WTC11 (cell line): ENCODE measurements around the gene AREL1. TPM values are rescaled to one million over a fixed set of nuclear protein-coding genes. Genes with fewer than 3 reads are reported as not detected.

Source experiments
- ATAC-seq: fragments of 200-7000 bp; cut with Tn5 transposase; 2 replicates; pipeline ENCODE4 v1.10.0; 2021; ENCODE audit warnings: mild to moderate bottlenecking, moderate library complexity
- CTCF ChIA-PET: fragments of 300-600 bp; sonication (Branson Sonifier 250); formaldehyde crosslinking; loops from one replicate; lab custom pipeline; 2021; ENCODE audit warnings: antibody characterized with exemption; lab: Charles Lee
- POLR2A ChIA-PET: fragments of 350-600 bp; sonication (Branson Sonifier 250); formaldehyde crosslinking; loops from one replicate; lab custom pipeline; 2021; ENCODE audit warnings: antibody characterized with exemption; lab: Charles Lee
- DNase-seq: peaks from one replicate; pipeline ENCODE4 v3.0.0; 2021; ENCODE audit warnings: low spot score
- H3K27ac Mint-ChIP-seq: 2 replicates; pipeline ENCODE4 v1.8.0; 2021; ENCODE audit warnings: mixed read lengths
- H3K27me3 Mint-ChIP-seq: 2 replicates; pipeline ENCODE4 v1.8.0; 2021; ENCODE audit warnings: low read depth, mild to moderate bottlenecking, moderate library complexity, mixed read lengths
- H3K36me3 Mint-ChIP-seq: 2 replicates; pipeline ENCODE4 v1.8.0; 2021; ENCODE audit warnings: mixed read lengths
- H3K4me1 Mint-ChIP-seq: 2 replicates; pipeline ENCODE4 v1.8.0; 2022; ENCODE audit warnings: mixed read lengths
- H3K4me3 Mint-ChIP-seq: 2 replicates; pipeline ENCODE4 v1.8.0; 2021; ENCODE audit warnings: mild to moderate bottlenecking, moderate library complexity, mixed read lengths
- H3K9me3 Mint-ChIP-seq: 2 replicates; pipeline ENCODE4 v1.8.0; 2021; ENCODE audit warnings: mixed read lengths
- ARID4B ChIP-seq: sonication (generic); formaldehyde crosslinking; IDR thresholded peaks from 2 replicates; pipeline ENCODE4 v1.8.0; 2023; ENCODE audit warnings: missing genetic modification reagents, mild to moderate bottlenecking, borderline replicate concordance
- ATF1 ChIP-seq: sonication (generic); formaldehyde crosslinking; IDR thresholded peaks from 2 replicates; pipeline ENCODE4 v1.8.1; 2023; ENCODE audit warnings: mild to moderate bottlenecking, moderate library complexity, missing genetic modification reagents
- CREB1 ChIP-seq: sonication (generic); formaldehyde crosslinking; IDR thresholded peaks from 2 replicates; pipeline ENCODE4 v1.8.0; 2023; ENCODE audit warnings: mild to moderate bottlenecking, missing genetic modification reagents
- CREM ChIP-seq: sonication (generic); formaldehyde crosslinking; IDR thresholded peaks from 2 replicates; pipeline ENCODE4 v1.8.1; 2022; ENCODE audit warnings: mild to moderate bottlenecking, missing genetic modification reagents, moderate library complexity
- KAT7 ChIP-seq: sonication (generic); formaldehyde crosslinking; IDR thresholded peaks from 2 replicates; pipeline ENCODE4 v1.8.1; 2023; ENCODE audit warnings: missing genetic modification reagents, mild to moderate bottlenecking, borderline replicate concordance
- NR3C1 ChIP-seq: sonication (generic); formaldehyde crosslinking; conservative IDR thresholded peaks from 2 replicates; pipeline ENCODE4 v1.8.1; 2023; ENCODE audit warnings: low read depth, mild to moderate bottlenecking, missing genetic modification reagents
- OVOL2 ChIP-seq: fragments of 250-450 bp; sonication (Bioruptor Pico); IDR thresholded peaks from 2 replicates; pipeline ENCODE4 v1.9.0; 2021; ENCODE audit warnings: mild to moderate bottlenecking, borderline replicate concordance
- PREB ChIP-seq: sonication (generic); formaldehyde crosslinking; IDR thresholded peaks from 2 replicates; pipeline ENCODE4 v1.8.1; 2022; ENCODE audit warnings: mild to moderate bottlenecking, missing genetic modification reagents, moderate library complexity, borderline replicate concordance
- PRRX2 ChIP-seq: fragments of 250-450 bp; sonication (Bioruptor Pico); IDR thresholded peaks from 2 replicates; pipeline ENCODE4 v1.8.0; 2021; ENCODE audit warnings: mild to moderate bottlenecking
- SOX15 ChIP-seq: fragments of 250-450 bp; sonication (Bioruptor Pico); IDR thresholded peaks from 2 replicates; pipeline ENCODE4 v1.9.0; 2021; ENCODE audit warnings: mild to moderate bottlenecking
- STAT6 ChIP-seq: sonication (generic); formaldehyde crosslinking; conservative IDR thresholded peaks from 2 replicates; pipeline ENCODE4 v1.8.1; 2023; ENCODE audit warnings: mild to moderate bottlenecking, low read depth, missing genetic modification reagents, moderate library complexity
- USF1 ChIP-seq: sonication (generic); formaldehyde crosslinking; IDR thresholded peaks from 2 replicates; pipeline ENCODE4 v1.8.0; 2022; ENCODE audit warnings: mild to moderate bottlenecking, missing genetic modification reagents
- ZMAT4 ChIP-seq: fragments of 250-450 bp; sonication (Bioruptor Pico); IDR thresholded peaks from 2 replicates; pipeline ENCODE4 v1.9.0; 2021; ENCODE audit warnings: mild to moderate bottlenecking
- ZNF263 ChIP-seq: sonication (generic); formaldehyde crosslinking; IDR thresholded peaks from 2 replicates; pipeline ENCODE4 v1.8.1; 2022; ENCODE audit warnings: low read depth, mild to moderate bottlenecking, moderate library complexity, missing genetic modification reagents
- ZNF671 ChIP-seq: fragments of 250-450 bp; sonication (Bioruptor Pico); IDR thresholded peaks from 2 replicates; pipeline ENCODE4 v1.8.0; 2021; ENCODE audit warnings: mild to moderate bottlenecking
- total RNA-seq: library from RNA; stranded (reverse); gene quantifications from 3 replicates; pipeline ENCODE4 v1.2.3, GENCODE V29; 2021
- TF ChIP-seq, protein P1 (sequence below): sonication (generic); formaldehyde crosslinking; IDR thresholded peaks from 2 replicates; pipeline ENCODE4 v1.8.0; 2023; ENCODE audit warnings: mild to moderate bottlenecking, missing genetic modification reagents
- TF ChIP-seq, protein P2 (sequence below): sonication (generic); formaldehyde crosslinking; IDR thresholded peaks from 2 replicates; pipeline ENCODE4 v1.8.0; 2023; ENCODE audit warnings: missing genetic modification reagents
- TF ChIP-seq, protein P3 (sequence below): sonication (generic); formaldehyde crosslinking; IDR thresholded peaks from 2 replicates; pipeline ENCODE4 v1.8.1; 2023; ENCODE audit warnings: mild to moderate bottlenecking, missing genetic modification reagents, moderate library complexity

Gene AREL1
- total RNA-seq, 1 experiment from 2014 or later = 37.0 TPM

- TF ChIP-seq ATF1 (CRISPR knock-in tag) = no peak
- TF ChIP-seq PREB = no peak
- no peak for TF ChIP-seq STAT6 (CRISPR knock-in tag)
- no peak for TF ChIP-seq ZMAT4 (CRISPR knock-in tag)
- no peak for TF ChIP-seq SOX15 (CRISPR knock-in tag)
- no peak for TF ChIP-seq NR3C1 (CRISPR knock-in tag)
- TF ChIP-seq PRRX2 (CRISPR knock-in tag) = no peak
- no peak for TF ChIP-seq ZNF671 (CRISPR knock-in tag)
- no peak for TF ChIP-seq USF1 (CRISPR knock-in tag)
- no peak for TF ChIP-seq CREB1 (CRISPR knock-in tag)
- TF ChIP-seq CREM (CRISPR knock-in tag) = no peak
- TF ChIP-seq KAT7 = no peak
- no peak for TF ChIP-seq ZNF263
- TF ChIP-seq, protein P1, sequence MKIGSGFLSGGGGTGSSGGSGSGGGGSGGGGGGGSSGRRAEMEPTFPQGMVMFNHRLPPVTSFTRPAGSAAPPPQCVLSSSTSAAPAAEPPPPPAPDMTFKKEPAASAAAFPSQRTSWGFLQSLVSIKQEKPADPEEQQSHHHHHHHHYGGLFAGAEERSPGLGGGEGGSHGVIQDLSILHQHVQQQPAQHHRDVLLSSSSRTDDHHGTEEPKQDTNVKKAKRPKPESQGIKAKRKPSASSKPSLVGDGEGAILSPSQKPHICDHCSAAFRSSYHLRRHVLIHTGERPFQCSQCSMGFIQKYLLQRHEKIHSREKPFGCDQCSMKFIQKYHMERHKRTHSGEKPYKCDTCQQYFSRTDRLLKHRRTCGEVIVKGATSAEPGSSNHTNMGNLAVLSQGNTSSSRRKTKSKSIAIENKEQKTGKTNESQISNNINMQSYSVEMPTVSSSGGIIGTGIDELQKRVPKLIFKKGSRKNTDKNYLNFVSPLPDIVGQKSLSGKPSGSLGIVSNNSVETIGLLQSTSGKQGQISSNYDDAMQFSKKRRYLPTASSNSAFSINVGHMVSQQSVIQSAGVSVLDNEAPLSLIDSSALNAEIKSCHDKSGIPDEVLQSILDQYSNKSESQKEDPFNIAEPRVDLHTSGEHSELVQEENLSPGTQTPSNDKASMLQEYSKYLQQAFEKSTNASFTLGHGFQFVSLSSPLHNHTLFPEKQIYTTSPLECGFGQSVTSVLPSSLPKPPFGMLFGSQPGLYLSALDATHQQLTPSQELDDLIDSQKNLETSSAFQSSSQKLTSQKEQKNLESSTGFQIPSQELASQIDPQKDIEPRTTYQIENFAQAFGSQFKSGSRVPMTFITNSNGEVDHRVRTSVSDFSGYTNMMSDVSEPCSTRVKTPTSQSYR (CRISPR knock-in tag) = no peak
Observed at GRCh38 chr14:74669256-74669655, 43.6 kb downstream of the AREL1 start (continued).

DNA sequence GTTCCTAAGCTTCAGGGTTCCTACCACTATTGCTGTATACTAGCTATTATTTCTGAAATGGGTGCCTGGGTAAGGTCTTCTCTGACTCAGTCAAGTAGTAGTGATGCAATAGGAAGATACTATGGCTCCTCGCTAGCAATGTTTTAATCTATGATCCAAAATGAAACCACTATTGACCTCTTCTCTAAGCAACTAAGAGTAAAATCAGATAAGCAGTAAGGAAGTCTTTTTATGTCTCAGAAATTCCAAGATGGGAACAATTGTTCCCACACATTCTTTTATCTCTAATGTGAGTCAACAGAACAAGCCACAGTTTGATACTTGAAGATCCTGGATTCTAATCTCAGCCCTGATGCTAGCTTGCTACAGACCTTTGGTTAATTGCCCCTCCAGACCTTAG, 45.1 kb downstream of the AREL1 start:
- Mint-ChIP-seq H3K36me3 (peaks cover 53% of the 10 kb centered on the region), H3K4me3 (no peak overlapping the region), H3K27ac (no peak overlapping the region), H3K27me3 (no peaks in the 10 kb centered on the region), H3K4me1 (no peaks in the 10 kb centered on the region), H3K9me3 (no peaks in the 10 kb centered on the region)
- ATAC-seq = no peak
- CTCF ChIA-PET = interaction anchor here (0.8 to 1.4 kb wide), 2 partner anchors 56 to 59 kb away, joined by 4 to 5 read pairs; partner anchors contain the start of gene LTBP2
- no peak for DNase-seq
- POLR2A ChIA-PET = no interaction called here
- TF ChIP-seq, protein P1 (CRISPR knock-in tag) = no peak
- TF ChIP-seq, protein P2, sequence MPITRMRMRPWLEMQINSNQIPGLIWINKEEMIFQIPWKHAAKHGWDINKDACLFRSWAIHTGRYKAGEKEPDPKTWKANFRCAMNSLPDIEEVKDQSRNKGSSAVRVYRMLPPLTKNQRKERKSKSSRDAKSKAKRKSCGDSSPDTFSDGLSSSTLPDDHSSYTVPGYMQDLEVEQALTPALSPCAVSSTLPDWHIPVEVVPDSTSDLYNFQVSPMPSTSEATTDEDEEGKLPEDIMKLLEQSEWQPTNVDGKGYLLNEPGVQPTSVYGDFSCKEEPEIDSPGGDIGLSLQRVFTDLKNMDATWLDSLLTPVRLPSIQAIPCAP (CRISPR knock-in tag) = no peak
- TF ChIP-seq OVOL2 (CRISPR knock-in tag) = no peak
- TF ChIP-seq CREM (CRISPR knock-in tag) = no peak
- no peak for TF ChIP-seq ARID4B
- TF ChIP-seq, protein P3, sequence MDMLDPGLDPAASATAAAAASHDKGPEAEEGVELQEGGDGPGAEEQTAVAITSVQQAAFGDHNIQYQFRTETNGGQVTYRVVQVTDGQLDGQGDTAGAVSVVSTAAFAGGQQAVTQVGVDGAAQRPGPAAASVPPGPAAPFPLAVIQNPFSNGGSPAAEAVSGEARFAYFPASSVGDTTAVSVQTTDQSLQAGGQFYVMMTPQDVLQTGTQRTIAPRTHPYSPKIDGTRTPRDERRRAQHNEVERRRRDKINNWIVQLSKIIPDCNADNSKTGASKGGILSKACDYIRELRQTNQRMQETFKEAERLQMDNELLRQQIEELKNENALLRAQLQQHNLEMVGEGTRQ = no peak
- TF ChIP-seq USF1 (CRISPR knock-in tag) = no peak
